PFSK-1 (cell line): Measurements from ENCODE around the gene TAX1BP1.

Source experiments
- POLR2AphosphoS5 ChIP-seq: IDR thresholded peaks from 2 replicates; pipeline ENCODE4 v1.6.1; 2012; ENCODE audit warnings: low read depth, mild to moderate bottlenecking, control low read depth, low read length, moderate library complexity
- TF ChIP-seq, protein P1 (sequence below), 2 experiments: IDR thresholded peaks; 2 replicates each; pipeline versions ENCODE4 v1.6.1 to v1.8.0; 2011 to 2012; ENCODE audit warnings: low read depth in 2 of 2, low read length in 2 of 2, control low read depth in 1 of 2, inconsistent platforms in 1 of 2, mild to moderate bottlenecking in 1 of 2, moderate library complexity in 1 of 2; ENCODE audit not compliant: insufficient read depth in 1 of 2

GRCh38 chr7:27840313-27840712 is 100.4 kb downstream of the TAX1BP1 start:
- TF ChIP-seq POLR2AphosphoS5: no peak
- TF ChIP-seq, protein P1, sequence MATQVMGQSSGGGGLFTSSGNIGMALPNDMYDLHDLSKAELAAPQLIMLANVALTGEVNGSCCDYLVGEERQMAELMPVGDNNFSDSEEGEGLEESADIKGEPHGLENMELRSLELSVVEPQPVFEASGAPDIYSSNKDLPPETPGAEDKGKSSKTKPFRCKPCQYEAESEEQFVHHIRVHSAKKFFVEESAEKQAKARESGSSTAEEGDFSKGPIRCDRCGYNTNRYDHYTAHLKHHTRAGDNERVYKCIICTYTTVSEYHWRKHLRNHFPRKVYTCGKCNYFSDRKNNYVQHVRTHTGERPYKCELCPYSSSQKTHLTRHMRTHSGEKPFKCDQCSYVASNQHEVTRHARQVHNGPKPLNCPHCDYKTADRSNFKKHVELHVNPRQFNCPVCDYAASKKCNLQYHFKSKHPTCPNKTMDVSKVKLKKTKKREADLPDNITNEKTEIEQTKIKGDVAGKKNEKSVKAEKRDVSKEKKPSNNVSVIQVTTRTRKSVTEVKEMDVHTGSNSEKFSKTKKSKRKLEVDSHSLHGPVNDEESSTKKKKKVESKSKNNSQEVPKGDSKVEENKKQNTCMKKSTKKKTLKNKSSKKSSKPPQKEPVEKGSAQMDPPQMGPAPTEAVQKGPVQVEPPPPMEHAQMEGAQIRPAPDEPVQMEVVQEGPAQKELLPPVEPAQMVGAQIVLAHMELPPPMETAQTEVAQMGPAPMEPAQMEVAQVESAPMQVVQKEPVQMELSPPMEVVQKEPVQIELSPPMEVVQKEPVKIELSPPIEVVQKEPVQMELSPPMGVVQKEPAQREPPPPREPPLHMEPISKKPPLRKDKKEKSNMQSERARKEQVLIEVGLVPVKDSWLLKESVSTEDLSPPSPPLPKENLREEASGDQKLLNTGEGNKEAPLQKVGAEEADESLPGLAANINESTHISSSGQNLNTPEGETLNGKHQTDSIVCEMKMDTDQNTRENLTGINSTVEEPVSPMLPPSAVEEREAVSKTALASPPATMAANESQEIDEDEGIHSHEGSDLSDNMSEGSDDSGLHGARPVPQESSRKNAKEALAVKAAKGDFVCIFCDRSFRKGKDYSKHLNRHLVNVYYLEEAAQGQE (IDR thresholded peaks at IDR 0.05; ENCODE audit: insufficient read depth in 1 of 2, low read depth in 2 of 2, low read length in 2 of 2): no peak
